ENCODE data around the gene TCEANC2.

The TCEANC2 gene

GRCh38 chr1:54095546-54096226 lies 42.3 kb downstream of the TCEANC2 start:
- H3K4me2 ChIP-seq (ENCODE audit: low read length): no peak overlapping the region
- H3K9me2 ChIP-seq (replicated peaks; ENCODE audit: control insufficient read depth, low read length): no peaks in the 10 kb centered on the region

GRCh38 chr1:54096227-54096876 lies 42.9 kb downstream of the TCEANC2 start:
- Histone ChIP-seq H3F3A (ENCODE audit: control insufficient read depth, insufficient read depth) (no peaks in the 10 kb centered on the region), H3K4me2 (ENCODE audit: low read length) (no peak overlapping the region), H3K27me3 (ENCODE audit: control insufficient read depth, low read length) (no peaks in the 10 kb centered on the region), H3K4me1 (ENCODE audit: control insufficient read depth, low read length) (peaks cover 6% of the 10 kb centered on the region; the same call in 1 of the 2 replicates), H3K36me3 (ENCODE audit: control insufficient read depth, low read length) (peaks cover 8% of the 10 kb centered on the region; the same call in 1 of the 2 replicates), H3K27ac (ENCODE audit: low read depth, low read length) (no peak overlapping the region), H3K9me2 (replicated peaks; ENCODE audit: control insufficient read depth, low read length) (no peaks in the 10 kb centered on the region), H3K79me2 (ENCODE audit: control insufficient read depth, low read length) (no peaks in the 10 kb centered on the region), H4K20me1 (ENCODE audit: control insufficient read depth, insufficient read depth, low read depth, low read length) (no peaks in the 10 kb centered on the region), H3K4me3 (ENCODE audit: low read length) (no peak overlapping the region), H3K9me3 (ENCODE audit: control insufficient read depth, insufficient read depth, low read length) (no peaks in the 10 kb centered on the region)
- TF ChIP-seq CTCF (IDR thresholded peaks at IDR 0.05; ENCODE audit: low read depth, low read length, poor library complexity, severe bottlenecking) (no peak), EZH2phosphoT487 (IDR thresholded peaks at IDR 0.05; ENCODE audit: borderline replicate concordance, low read length) (no peak)

More at GRCh38 chr1:54095546-54096226, 42.3 kb downstream of the TCEANC2 start:
- peaks cover 8% of the 10 kb centered on the region; the same call in 1 of the 2 replicates for H3K36me3 ChIP-seq (ENCODE audit: control insufficient read depth, low read length)
- TF ChIP-seq EZH2phosphoT487 (IDR thresholded peaks at IDR 0.05; ENCODE audit: borderline replicate concordance, low read length) (no peak), CTCF (IDR thresholded peaks at IDR 0.05; ENCODE audit: low read depth, low read length, poor library complexity, severe bottlenecking) (no peak)
- H4K20me1 ChIP-seq (ENCODE audit: control insufficient read depth, insufficient read depth, low read depth, low read length): no peaks in the 10 kb centered on the region
- no peaks in the 10 kb centered on the region for H3K27me3 ChIP-seq (ENCODE audit: control insufficient read depth, low read length)
- H3K4me1 ChIP-seq (ENCODE audit: control insufficient read depth, low read length): peaks cover 6% of the 10 kb centered on the region; the same call in 1 of the 2 replicates
- H3K27ac ChIP-seq (ENCODE audit: low read depth, low read length): no peak overlapping the region
- no peaks in the 10 kb centered on the region for H3K79me2 ChIP-seq (ENCODE audit: control insufficient read depth, low read length)
- no peaks in the 10 kb centered on the region for H3F3A ChIP-seq (ENCODE audit: control insufficient read depth, insufficient read depth)
- H3K4me3 ChIP-seq (ENCODE audit: low read length): no peak overlapping the region
- no peaks in the 10 kb centered on the region for H3K9me3 ChIP-seq (ENCODE audit: control insufficient read depth, insufficient read depth, low read length)

- H3K9me2 ChIP-seq (replicated peaks; ENCODE audit: control insufficient read depth, low read length): no peaks in the 10 kb centered on the region
Measured at GRCh38 chr1:54096877-54097240, 43.5 kb downstream of the TCEANC2 start.

More at GRCh38 chr1:54096877-54097240, 43.5 kb downstream of the TCEANC2 start:
- Histone ChIP-seq H3K36me3 (ENCODE audit: control insufficient read depth, low read length) (peaks cover 8% of the 10 kb centered on the region; the same call in 1 of the 2 replicates), H3K27me3 (ENCODE audit: control insufficient read depth, low read length) (no peaks in the 10 kb centered on the region), H3K9me3 (ENCODE audit: control insufficient read depth, insufficient read depth, low read length) (no peaks in the 10 kb centered on the region), H3K4me2 (ENCODE audit: low read length) (no peak overlapping the region), H3K4me1 (ENCODE audit: control insufficient read depth, low read length) (peaks cover 6% of the 10 kb centered on the region; the same call in 1 of the 2 replicates), H3F3A (ENCODE audit: control insufficient read depth, insufficient read depth) (no peaks in the 10 kb centered on the region), H3K79me2 (ENCODE audit: control insufficient read depth, low read length) (no peaks in the 10 kb centered on the region), H4K20me1 (ENCODE audit: control insufficient read depth, insufficient read depth, low read depth, low read length) (no peaks in the 10 kb centered on the region), H3K27ac (ENCODE audit: low read depth, low read length) (no peak overlapping the region), H3K4me3 (ENCODE audit: low read length) (no peak overlapping the region)
- no peak for TF ChIP-seq EZH2phosphoT487 (IDR thresholded peaks at IDR 0.05; ENCODE audit: borderline replicate concordance, low read length)
- TF ChIP-seq CTCF (IDR thresholded peaks at IDR 0.05; ENCODE audit: low read depth, low read length, poor library complexity, severe bottlenecking): no peak

Data from DOHH2 (cell line).